Endothelial cell of umbilical vein (primary cell): ENCODE data around the gene OLFML2A. TPM values are rescaled to one million over a fixed set of nuclear protein-coding genes. Genes with fewer than 3 reads are reported as not detected.
"Not testable (repeated sequence)": the region's sequence is repeated elsewhere in the genome, so short reads cannot be mapped to it uniquely, and the experiment has no call there.

Experiments used
- BruUV-seq: library from RNA; stranded (reverse); fragments of 400-500 nt; replicated peaks from 2 replicates; lab custom pipeline; 2021; lab: Mats Ljungman, UMichigan
- CTCF ChIA-PET: fragments of 300-600, 350-600 bp; sonication (Branson Sonifier 250); formaldehyde crosslinking; loops from one replicate; lab custom pipeline; 2021; ENCODE audit warnings: antibody characterized with exemption, inconsistent platforms; lab: Charles Lee
- POLR2A ChIA-PET: fragments of 300-600, 350-600 bp; sonication (Branson Sonifier 250); formaldehyde crosslinking; loops from one replicate; lab custom pipeline; 2021; ENCODE audit warnings: antibody characterized with exemption, inconsistent platforms; lab: Charles Lee
- DNase-seq: peaks from one replicate; pipeline ENCODE4 v3.0.0-alpha.2; 2011; ENCODE audit warnings: low read depth, low spot score
- FAIRE-seq: peaks from 2 replicates; lab custom pipeline; 2011; peaks lifted over from hg19 to GRCh38; lab: Jason Lieb, UNC
- H2AFZ ChIP-seq: 2 replicates; pipeline ENCODE4 v1.6.0; 2012; ENCODE audit warnings: low read depth, low read length, control low read depth, inconsistent platforms
- H3K27ac ChIP-seq: 2 replicates; pipeline ENCODE4 v1.5.1; 2011; ENCODE audit warnings: low read depth, mild to moderate bottlenecking, control low read depth, low read length, moderate library complexity; ENCODE audit not compliant: insufficient read depth
- H3K27me3 ChIP-seq, 2 experiments: 2 replicates each; pipeline versions ENCODE4 v1.6.0 to v1.6.1; 2011; ENCODE audit warnings: low read length in 2 of 2, mixed read lengths in 1 of 2; ENCODE audit not compliant: control insufficient read depth in 2 of 2, insufficient read depth in 2 of 2
- H3K36me3 ChIP-seq, 2 experiments: 2 replicates in 1 of 2; 3 replicates in 1 of 2; pipeline ENCODE4 v1.5.1; 2011; ENCODE audit warnings: low read length in 2 of 2, mild to moderate bottlenecking in 1 of 2, moderate library complexity in 1 of 2; ENCODE audit not compliant: control insufficient read depth in 2 of 2, insufficient read depth in 2 of 2; ENCODE audit errors: extremely low read depth in 1 of 2
- H3K4me1 ChIP-seq: 3 replicates; pipeline ENCODE4 v1.5.1; 2011; ENCODE audit warnings: mild to moderate bottlenecking, low read length; ENCODE audit not compliant: control insufficient read depth, insufficient read depth; ENCODE audit errors: extremely low read depth
- H3K4me2 ChIP-seq: 2 replicates; pipeline ENCODE4 v1.6.1; 2011; ENCODE audit warnings: low read length, control low read depth, mixed read lengths; ENCODE audit not compliant: insufficient read depth
- H3K4me3 ChIP-seq, 3 experiments: fragments of 200-600 bp in 1 of 3; sonication (generic), shearing (Covaris generic) in 1 of 3; replicated peaks in 1 of 3; 2 replicates each; pipeline ENCODE4 v1.5.1; 2011 to 2016; ENCODE audit warnings: control low read depth in 3 of 3, low read length in 3 of 3, mild to moderate bottlenecking in 2 of 3, inconsistent platforms in 1 of 3, low read depth in 1 of 3, moderate library complexity in 1 of 3; ENCODE audit not compliant: insufficient read depth in 1 of 3
- H3K79me2 ChIP-seq: 2 replicates; pipeline ENCODE4 v1.6.0; 2012; ENCODE audit warnings: low read length, inconsistent platforms; ENCODE audit not compliant: control insufficient read depth, insufficient read depth
- H3K9ac ChIP-seq: replicated peaks from 2 replicates; pipeline ENCODE3; 2011; ENCODE audit warnings: low read length, control low read depth; ENCODE audit not compliant: insufficient read depth; ENCODE audit errors: extremely low read depth
- H3K9me1 ChIP-seq: replicated peaks from 3 replicates; pipeline ENCODE4 v1.6.0; 2011; ENCODE audit warnings: mild to moderate bottlenecking, low read length; ENCODE audit not compliant: control insufficient read depth, insufficient read depth; ENCODE audit errors: extremely low read depth
- H3K9me3 ChIP-seq: replicated peaks from 2 replicates; pipeline ENCODE4 v1.5.1; 2012; ENCODE audit warnings: low read length, inconsistent platforms; ENCODE audit not compliant: control insufficient read depth, insufficient read depth
- H4K20me1 ChIP-seq: replicated peaks from 2 replicates; pipeline ENCODE3; 2011; ENCODE audit warnings: mild to moderate bottlenecking, low read length; ENCODE audit not compliant: control insufficient read depth, insufficient read depth; ENCODE audit errors: extremely low read depth
- CTCF ChIP-seq, 2 donors: IDR thresholded peaks; 1 replicate in 1 of 2; 2 replicates in 1 of 2; pipeline ENCODE4 v1.5.1; 2011; ENCODE audit warnings: low read length in 2 of 2, mild to moderate bottlenecking in 2 of 2, moderate library complexity in 2 of 2, control low read depth in 1 of 2, inconsistent platforms in 1 of 2, low read depth in 1 of 2; ENCODE audit not compliant: insufficient read depth in 1 of 2; ENCODE audit errors: extremely low read depth in 1 of 2
- EZH2 ChIP-seq: IDR thresholded peaks from 2 replicates; pipeline ENCODE4 v1.6.1; 2012; ENCODE audit warnings: borderline replicate concordance, low read depth, mild to moderate bottlenecking, moderate library complexity, low read length, inconsistent platforms; ENCODE audit not compliant: severe bottlenecking
- dilution Hi-C: fragments of 300-500 bp; cut with MboI; formaldehyde crosslinking; loops from one replicate; pipeline ENCODE4 v1.15.0; 2019; ENCODE audit warnings: low sequenced_read_pairs; ENCODE audit not compliant: extremely low pct_ligation_motif_present
- intact Hi-C: fragments of 100-400 bp; cut with micrococcal nuclease; formaldehyde crosslinking; loops from one replicate; pipeline ENCODE4 v1.10.0; 2022
- polyA plus RNA-seq, 4 experiments: library from polyadenylated mRNA; depleted of rRNA in 3 of 4; stranded (reverse) in 3 of 4; unstranded in 1 of 4; fragments of >200 nt; gene quantifications; 2 replicates each; pipeline versions ENCODE4 v1.2.1 to v1.2.3, GENCODE V29; 2011 to 2012; ENCODE audit warnings: missing spikeins in 1 of 4
- total RNA-seq: library from RNA; stranded (reverse); gene quantifications from 2 replicates; pipeline ENCODE4 v1.2.3, GENCODE V29; 2021

OLFML2A gene
- total and polyA plus RNA-seq, 2 donors (not counting 3 experiments of a cell fraction or from before 2014, with no cell fraction given) = 0.92 to 1.1 TPM

DNA sequence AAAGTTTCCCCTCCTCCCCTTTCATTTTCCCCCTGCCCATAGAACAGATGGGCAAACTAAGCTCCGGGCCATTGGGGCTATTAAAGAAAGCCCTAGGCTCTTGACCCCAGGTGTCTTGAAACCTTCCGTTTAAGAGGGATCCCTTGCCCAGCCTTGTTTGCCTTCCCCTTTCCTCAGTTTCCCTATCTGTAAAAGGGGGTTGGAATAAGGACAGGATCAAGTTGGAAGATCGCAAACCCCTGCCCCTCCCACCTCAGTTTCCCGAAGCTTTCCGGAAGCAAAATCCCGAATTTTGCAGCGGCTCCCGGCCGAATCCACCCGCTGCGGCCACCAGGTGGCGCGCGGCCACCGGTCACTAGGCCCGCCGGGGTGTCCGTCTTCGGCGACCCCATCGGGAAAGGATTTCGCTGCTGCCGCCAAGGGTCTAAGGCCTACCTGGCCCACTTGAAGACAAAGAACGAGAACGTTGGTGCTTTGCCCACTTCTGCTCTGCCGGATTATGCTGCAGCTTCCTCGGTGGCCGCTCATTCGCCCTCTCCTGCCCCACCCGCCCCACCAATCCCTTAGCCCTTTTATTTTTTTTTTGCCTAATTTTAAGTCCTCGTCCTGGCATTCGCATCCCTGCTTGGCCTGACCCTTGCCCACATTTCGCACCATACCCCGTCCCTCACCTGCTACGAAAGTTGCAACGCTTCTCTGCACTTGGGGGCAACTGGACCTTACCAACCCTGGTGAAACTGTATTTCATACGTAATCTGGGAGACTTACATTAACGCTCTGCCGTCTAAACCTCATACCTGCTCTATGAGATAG is 4.9 kb upstream of the OLFML2A start:
- FAIRE-seq (no peak), DNase-seq (peak; percentile 67)
- ChIA-PET CTCF (interaction anchor here (0.6 to 11.2 kb wide), 28 partner anchors 8 to 608 kb away, joined by 3 to 967 read pairs (median 5); partner anchors contain the start of genes ARPC5L, RPL35, SCAI and WDR38), POLR2A (interaction anchor here (0.9 to 1.1 kb wide), 2 partner anchors 80 to 82 kb away, joined by 3 to 4 read pairs; partner anchors contain the start of gene WDR38)
- Histone ChIP-seq H3K27me3 (peaks cover 34 to 35% of the 10 kb centered on the region in 2 experiments), H4K20me1 (no peaks in the 10 kb centered on the region), H3K4me3 (peak overlapping the region; percentile 21 to 54 (median 23)), H3K4me1 (peaks cover 13% of the 10 kb centered on the region), H3K36me3 (no peaks in the 10 kb centered on the region), H3K27ac (peak overlapping the region; percentile 69), H2AFZ (peak overlapping the region; percentile 61), H3K9me3 (no peaks in the 10 kb centered on the region), H3K9ac (peak overlapping the region; percentile 67), H3K9me1 (no peaks in the 10 kb centered on the region), H3K79me2 (no peaks in the 10 kb centered on the region), H3K4me2 (peak overlapping the region; percentile 77)
- BruUV-seq = no TSS peak
- intact Hi-C loops (loop anchor here (1.0 to 5.0 kb wide), 2 partner anchors 113 to 470 kb away; partner anchors contain the start of gene HSPA5), dilution Hi-C loops (no loop called here)
- TF ChIP-seq CTCF (IDR thresholded peaks at IDR 0.05; ENCODE audit: extremely low read depth in 1 of 2, insufficient read depth in 1 of 2, low read depth in 1 of 2, low read length in 2 of 2) (peak; percentile 90 to 97), EZH2 (no peak)

DNA sequence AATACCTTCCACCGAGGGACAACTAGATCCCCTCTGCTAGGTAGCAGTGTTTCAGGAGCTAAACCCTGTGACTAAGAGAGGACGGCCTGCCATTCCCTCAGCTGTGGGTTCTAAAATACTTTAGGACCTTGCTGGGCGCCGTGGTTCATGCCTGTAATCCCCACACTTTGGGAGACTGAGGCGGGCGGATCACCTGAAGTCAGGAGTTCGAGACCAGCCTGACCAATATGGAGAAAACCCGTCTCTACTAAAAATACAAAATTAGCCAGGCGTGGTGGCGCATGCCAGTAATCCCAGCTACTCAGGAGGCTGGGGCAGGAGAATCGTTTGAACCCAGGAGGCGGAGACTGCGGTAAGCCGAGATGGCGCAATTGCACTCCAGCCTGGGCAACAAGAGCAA is 4.1 kb upstream of the OLFML2A start:
- FAIRE-seq, H4K20me1 ChIP-seq, H3K36me3 ChIP-seq, H3K4me3 ChIP-seq, dilution Hi-C loops, H3K4me2 ChIP-seq, H3K9ac ChIP-seq, BruUV-seq, POLR2A ChIA-PET, H3K9me1 ChIP-seq, DNase-seq, H3K9me3 ChIP-seq, H3K79me2 ChIP-seq, H3K27ac ChIP-seq, H2AFZ ChIP-seq: not testable (repeated sequence)
- Histone ChIP-seq H3K4me1 (peaks cover 16% of the 10 kb centered on the region), H3K27me3 (peaks cover 26 to 31% of the 10 kb centered on the region in 2 experiments)
- CTCF ChIA-PET = interaction anchor here (0.8 to 11.2 kb wide), 15 partner anchors 9 to 604 kb away, joined by 3 to 967 read pairs (median 7); partner anchors contain the start of genes ARPC5L, RPL35 and WDR38
- intact Hi-C loops = loop anchor here (5.0 kb wide), 1 partner anchor 469 kb away; the partner anchor contains the start of gene HSPA5
